Caco-2 (cell line): ENCODE data around the gene EEF2. TPM values are rescaled to one million over a fixed set of nuclear protein-coding genes. Genes with fewer than 3 reads are reported as not detected.
"Not testable (repeated sequence)": the region's sequence is repeated elsewhere in the genome, so short reads cannot be mapped to it uniquely, and the experiment has no call there.

Experiments used
- BruUV-seq: library from RNA; stranded (reverse); fragments of 400-500 nt; replicated peaks from 2 replicates; lab custom pipeline; 2021; lab: Mats Ljungman, UMichigan
- CTCF ChIA-PET: fragments of 300-600 bp; sonication (Branson Sonifier 250); formaldehyde crosslinking; loops from one replicate; lab custom pipeline; 2022; ENCODE audit warnings: antibody characterized with exemption; lab: Charles Lee
- POLR2A ChIA-PET: fragments of 300-600 bp; sonication (Branson Sonifier 250); formaldehyde crosslinking; loops from one replicate; lab custom pipeline; 2022; ENCODE audit warnings: antibody characterized with exemption; lab: Charles Lee
- DNase-seq, 2 experiments: peaks; one replicate each; pipeline versions ENCODE4 v3.0.0 to v3.0.0-alpha.2; 2020 to 2022
- H3K27me3 ChIP-seq: replicated peaks from 2 replicates; pipeline ENCODE4 v1.6.0; 2011; ENCODE audit warnings: low read length; ENCODE audit not compliant: control insufficient read depth, insufficient read depth
- H3K36me3 ChIP-seq: 2 replicates; pipeline ENCODE4 v1.5.1; 2011; ENCODE audit warnings: low read length; ENCODE audit not compliant: control insufficient read depth, insufficient read depth
- H3K4me1 ChIP-seq: fragments of 250-450 bp; sonication (Bioruptor Pico); 2 replicates; pipeline ENCODE4 v1.5.1; 2020; ENCODE audit warnings: mild to moderate bottlenecking
- H3K4me3 ChIP-seq: 2 replicates; pipeline ENCODE4 v1.5.1; 2011; ENCODE audit warnings: low read depth, mild to moderate bottlenecking, control low read depth, low read length
- H3K9me3 ChIP-seq: fragments of 250-450 bp; sonication (Bioruptor Pico); 2 replicates; pipeline ENCODE4 v1.5.1; 2020; ENCODE audit warnings: mild to moderate bottlenecking, moderate library complexity
- H3K27ac Mint-ChIP-seq: one replicate; pipeline ENCODE4 v1.8.0; 2022; ENCODE audit warnings: mixed read lengths; ENCODE audit not compliant: unreplicated experiment
- H3K27me3 Mint-ChIP-seq: one replicate; pipeline ENCODE4 v1.8.0; 2022; ENCODE audit warnings: mixed read lengths; ENCODE audit not compliant: insufficient read depth, unreplicated experiment
- H3K36me3 Mint-ChIP-seq: one replicate; pipeline ENCODE4 v1.8.0; 2022; ENCODE audit warnings: mild to moderate bottlenecking, mixed read lengths; ENCODE audit not compliant: insufficient read depth, unreplicated experiment
- H3K4me1 Mint-ChIP-seq: one replicate; pipeline ENCODE4 v1.8.0; 2022; ENCODE audit warnings: low read depth, mixed read lengths; ENCODE audit not compliant: unreplicated experiment
- H3K4me3 Mint-ChIP-seq: one replicate; pipeline ENCODE4 v1.8.0; 2022; ENCODE audit warnings: mild to moderate bottlenecking, moderate library complexity, mixed read lengths; ENCODE audit not compliant: unreplicated experiment
- H3K9me3 Mint-ChIP-seq: one replicate; pipeline ENCODE4 v1.8.0; 2022; ENCODE audit warnings: mixed read lengths; ENCODE audit not compliant: unreplicated experiment
- CTCF ChIP-seq, 2 experiments: fragments of 200-600 bp in 1 of 2; IDR thresholded peaks; 1 replicate in 1 of 2; 2 replicates in 1 of 2; pipeline versions ENCODE4 v1.5.1 to v1.8.0; 2011 to 2022; ENCODE audit warnings: antibody characterized with exemption in 1 of 2, control low read depth in 1 of 2, inconsistent platforms in 1 of 2, low read depth in 1 of 2, low read length in 1 of 2, mild to moderate bottlenecking in 1 of 2, moderate library complexity in 1 of 2; ENCODE audit not compliant: insufficient read depth in 1 of 2, severe bottlenecking in 1 of 2, unreplicated experiment in 1 of 2
- intact Hi-C: fragments of 100-400 bp; cut with micrococcal nuclease; formaldehyde crosslinking; loops from one replicate; pipeline ENCODE4 v1.10.0; 2022; ENCODE audit not compliant: unreplicated experiment
- total RNA-seq: library from RNA; stranded (reverse); gene quantifications from 2 replicates; pipeline ENCODE4 v1.2.3, GENCODE V29; 2022

EEF2 gene
- total RNA-seq, 1 experiment from 2014 or later: 2,157 TPM

DNA sequence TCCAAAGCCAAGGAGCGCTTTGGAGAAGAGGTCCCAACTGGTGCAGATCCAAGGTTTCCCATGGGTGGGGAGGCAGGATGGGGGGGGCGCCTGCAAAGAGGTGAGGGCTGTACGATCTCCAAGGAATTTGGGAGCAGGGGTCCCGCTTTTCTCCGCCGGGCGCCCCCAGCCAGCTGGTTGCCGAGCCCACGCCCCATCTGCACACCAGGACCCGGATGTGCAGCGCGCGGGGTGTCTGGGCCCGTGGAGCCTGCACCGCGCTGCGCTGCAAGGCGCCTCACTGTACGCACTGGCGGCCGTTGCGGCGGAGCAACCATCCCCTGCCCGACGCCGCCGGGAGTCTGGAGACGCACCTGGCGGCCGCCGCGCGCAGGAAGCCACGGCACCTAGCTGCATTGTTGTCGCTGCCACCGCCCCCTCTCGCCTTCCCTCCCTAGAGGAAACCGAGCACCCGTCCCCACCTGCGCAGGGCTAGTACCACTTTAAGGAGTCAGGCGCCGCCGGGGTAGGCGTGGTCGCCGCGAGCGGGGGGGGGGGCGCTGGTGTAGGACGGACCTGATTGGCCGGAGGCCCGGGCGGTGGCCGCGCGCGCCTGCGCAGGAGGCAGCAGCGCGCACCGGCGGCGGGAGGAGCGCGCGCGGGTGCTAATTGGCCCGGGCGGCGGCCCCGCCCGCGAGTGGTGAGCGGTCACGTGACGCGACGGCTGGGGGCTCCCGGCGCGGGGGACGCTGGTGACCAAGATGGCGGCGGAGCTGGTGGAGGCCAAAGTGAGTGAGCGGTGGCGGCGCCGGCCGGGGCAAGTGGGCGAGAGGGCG is 22.0 kb upstream of the EEF2 start, which contains the start of gene PIAS4:
PIAS4 (plus strand) TSS at position 716 of the 815 bp plus-strand sequence; CDS start at position 741, 25 bp downstream.
- Mint-ChIP-seq H3K27me3 (no peaks in the 10 kb centered on the region), H3K4me1 (peaks cover 5% of the 10 kb centered on the region), H3K27ac (peak within 1 kb of the TSS; percentile 78), H3K4me3 (peak within 1 kb of the TSS; percentile 86), H3K36me3 (peaks cover 6% of the 10 kb centered on the region), H3K9me3 (no peaks in the 10 kb centered on the region)
- H3K36me3 ChIP-seq: no peaks in the 10 kb centered on the region
- TSS peak; percentile 71 for BruUV-seq
- intact Hi-C loops: loop anchor here (5.0 kb wide), 1 partner anchor 60 kb away; the partner anchor contains the start of gene ZBTB7A
- ChIA-PET CTCF (interaction anchor here (0.5 to 1.4 kb wide), 4 partner anchors 20 to 802 kb away, joined by 3 to 11 read pairs (median 4); no protein-coding TSS in a partner anchor), POLR2A (interaction anchor here (0.6 to 1.0 kb wide), 2 partner anchors 12 to 22 kb away, joined by 3 to 7 read pairs; partner anchors contain the start of gene EEF2)
- H3K9me3 ChIP-seq: no peaks in the 10 kb centered on the region
- peaks cover 4% of the 10 kb centered on the region; the same call in 1 of the 2 replicates for H3K4me1 ChIP-seq
- H3K4me3 ChIP-seq: peak within 1 kb of the TSS; percentile 92
- TF ChIP-seq CTCF (IDR thresholded peaks at IDR 0.05; ENCODE audit: insufficient read depth in 1 of 2, low read depth in 1 of 2, low read length in 1 of 2, severe bottlenecking in 1 of 2, unreplicated experiment in 1 of 2): no peak
- DNase-seq: peak; percentile 94 to 96
- no peaks in the 10 kb centered on the region for H3K27me3 ChIP-seq

- H3K4me3 ChIP-seq, H3K4me1 Mint-ChIP-seq, H3K27me3 ChIP-seq, H3K36me3 Mint-ChIP-seq, DNase-seq, H3K9me3 ChIP-seq, H3K27me3 Mint-ChIP-seq, H3K36me3 ChIP-seq, BruUV-seq, H3K9me3 Mint-ChIP-seq, CTCF ChIA-PET, H3K4me1 ChIP-seq, POLR2A ChIA-PET: not testable (repeated sequence)
- H3K4me3 Mint-ChIP-seq: peak overlapping the region; percentile 67
- intact Hi-C loops: loop anchor here (5.0 kb wide), 1 partner anchor 62 kb away; the partner anchor contains the start of gene ZBTB7A
- H3K27ac Mint-ChIP-seq: peak overlapping the region; percentile 57
Measured at GRCh38 chr19:4005436-4005835, 20.2 kb upstream of the EEF2 start.

GRCh38 chr19:4000798-4001197 is 15.5 kb upstream of the EEF2 start:
- H3K4me3 Mint-ChIP-seq, H3K36me3 Mint-ChIP-seq, H3K4me1 Mint-ChIP-seq, H3K36me3 ChIP-seq, DNase-seq, H3K9me3 Mint-ChIP-seq, BruUV-seq, CTCF ChIA-PET, H3K27me3 Mint-ChIP-seq, intact Hi-C loops, H3K4me1 ChIP-seq, H3K27ac Mint-ChIP-seq, H3K9me3 ChIP-seq, H3K27me3 ChIP-seq, POLR2A ChIA-PET, H3K4me3 ChIP-seq: not testable (repeated sequence)

- not testable (repeated sequence) for H3K9me3 Mint-ChIP-seq, H3K27ac Mint-ChIP-seq
Measured at GRCh38 chr19:3998667-3999412, 13.6 kb upstream of the EEF2 start.

More at GRCh38 chr19:3998667-3999412, 13.6 kb upstream of the EEF2 start:
- H3K36me3 ChIP-seq, BruUV-seq, POLR2A ChIA-PET, H3K9me3 ChIP-seq, H3K36me3 Mint-ChIP-seq, H3K4me3 ChIP-seq, intact Hi-C loops, H3K27me3 ChIP-seq, H3K4me1 ChIP-seq, H3K4me1 Mint-ChIP-seq, H3K4me3 Mint-ChIP-seq, CTCF ChIA-PET, DNase-seq, H3K27me3 Mint-ChIP-seq: not testable (repeated sequence)
